Astrocyte (in vitro differentiated cells and primary cell): ENCODE measurements around the gene SLC25A21. TPM values are rescaled to one million over a fixed set of nuclear protein-coding genes. Genes with fewer than 3 reads are reported as not detected.

Experiments
- DNase-seq: peaks from one replicate; pipeline ENCODE4 v3.0.0-alpha.2; 2010; ENCODE audit warnings: low read depth
- FAIRE-seq: peaks from 2 replicates; lab custom pipeline; 2011; peaks lifted over from hg19 to GRCh38; lab: Jason Lieb, UNC
- H2AFZ ChIP-seq: 2 replicates; pipeline ENCODE4 v1.6.0; 2012; ENCODE audit warnings: low read depth, low read length, inconsistent platforms
- H3K27ac ChIP-seq: 2 replicates; pipeline ENCODE4 v1.5.1; 2011; ENCODE audit warnings: low read depth, low read length, inconsistent platforms
- H3K27me3 ChIP-seq: 2 replicates; pipeline ENCODE4 v1.6.0; 2011; ENCODE audit warnings: low read length, inconsistent platforms; ENCODE audit not compliant: insufficient read depth
- H3K36me3 ChIP-seq: 2 replicates; pipeline ENCODE4 v1.5.1; 2011; ENCODE audit warnings: low read length, inconsistent platforms; ENCODE audit not compliant: insufficient read depth
- H3K4me1 ChIP-seq: 2 replicates; pipeline ENCODE4 v1.5.1; 2011; ENCODE audit warnings: low read length, inconsistent platforms; ENCODE audit not compliant: insufficient read depth
- H3K4me2 ChIP-seq: 2 replicates; pipeline ENCODE4 v1.6.0; 2012; ENCODE audit warnings: low read length, inconsistent platforms
- H3K4me3 ChIP-seq: 2 replicates; pipeline ENCODE4 v1.5.1; 2011; ENCODE audit warnings: low read depth, mild to moderate bottlenecking, low read length, inconsistent platforms; ENCODE audit not compliant: insufficient read depth
- H3K79me2 ChIP-seq: 2 replicates; pipeline ENCODE4 v1.6.0; 2012; ENCODE audit warnings: mild to moderate bottlenecking, low read length, inconsistent platforms; ENCODE audit not compliant: insufficient read depth
- H3K9ac ChIP-seq: 2 replicates; pipeline ENCODE4 v1.6.0; 2012; ENCODE audit warnings: mild to moderate bottlenecking, low read length, inconsistent platforms
- H3K9me3 ChIP-seq: 2 replicates; pipeline ENCODE4 v1.5.1; 2012; ENCODE audit warnings: low read depth, mild to moderate bottlenecking, low read length, inconsistent platforms; ENCODE audit not compliant: insufficient read depth
- H4K20me1 ChIP-seq: 2 replicates; pipeline ENCODE4 v1.6.0; 2012; ENCODE audit warnings: low read length, inconsistent platforms; ENCODE audit not compliant: insufficient read depth
- H3K27ac Mint-ChIP-seq: one replicate; pipeline ENCODE4 v1.8.0; 2021; ENCODE audit warnings: mild to moderate bottlenecking, mixed read lengths; ENCODE audit not compliant: unreplicated experiment
- H3K27me3 Mint-ChIP-seq: one replicate; pipeline ENCODE4 v1.8.0; 2021; ENCODE audit warnings: low read depth, mixed read lengths; ENCODE audit not compliant: unreplicated experiment
- H3K36me3 Mint-ChIP-seq: one replicate; pipeline ENCODE4 v1.8.0; 2021; ENCODE audit warnings: low read depth, mixed read lengths; ENCODE audit not compliant: unreplicated experiment
- H3K4me1 Mint-ChIP-seq: one replicate; pipeline ENCODE4 v1.8.0; 2021; ENCODE audit warnings: low read depth, mixed read lengths; ENCODE audit not compliant: unreplicated experiment
- H3K4me3 Mint-ChIP-seq: one replicate; pipeline ENCODE4 v1.8.0; 2021; ENCODE audit warnings: mild to moderate bottlenecking, moderate library complexity, mixed read lengths; ENCODE audit not compliant: unreplicated experiment
- H3K9me3 Mint-ChIP-seq: one replicate; pipeline ENCODE4 v1.8.0; 2021; ENCODE audit warnings: mild to moderate bottlenecking, mixed read lengths; ENCODE audit not compliant: unreplicated experiment
- CTCF ChIP-seq: IDR thresholded peaks from 2 replicates; pipeline ENCODE4 v1.5.1; 2011; ENCODE audit warnings: low read depth, mild to moderate bottlenecking, inconsistent platforms, low read length, moderate library complexity; ENCODE audit not compliant: insufficient read depth
- EZH2 ChIP-seq: IDR thresholded peaks from 2 replicates; pipeline ENCODE4 v1.6.1; 2012; ENCODE audit warnings: mild to moderate bottlenecking, low read length, inconsistent platforms; ENCODE audit not compliant: insufficient read depth
- total RNA-seq: library from RNA; stranded (reverse); gene quantifications from 2 replicates; pipeline ENCODE4 v1.2.1, GENCODE V29; 2021

The SLC25A21 gene
- total RNA-seq, 1 donor from 2014 or later = 1.5 TPM

- no peaks in the 10 kb centered on the region for H3K27me3 ChIP-seq
- no peak for DNase-seq
Observed at GRCh38 chr14:36810209-36810608, 362.2 kb downstream of the SLC25A21 start.

GRCh38 chr14:36807727-36808126, 364.7 kb downstream of the SLC25A21 start:
- H3K9me3 Mint-ChIP-seq = no peaks in the 10 kb centered on the region

More at GRCh38 chr14:36810209-36810608, 362.2 kb downstream of the SLC25A21 start:
- Histone ChIP-seq H3K79me2 (no peaks in the 10 kb centered on the region), H3K36me3 (no peaks in the 10 kb centered on the region), H3K4me3 (no peak overlapping the region), H3K9me3 (no peaks in the 10 kb centered on the region), H2AFZ (no peak overlapping the region), H3K9ac (no peak overlapping the region), H3K4me1 (no peaks in the 10 kb centered on the region), H3K4me2 (no peak overlapping the region), H4K20me1 (no peaks in the 10 kb centered on the region), H3K27ac (no peak overlapping the region)
- H3K9me3 Mint-ChIP-seq = peaks cover 2% of the 10 kb centered on the region
- TF ChIP-seq EZH2 (no peak), CTCF (no peak)
- FAIRE-seq = no peak
- H3K4me3 Mint-ChIP-seq = no peak overlapping the region
- H3K27ac Mint-ChIP-seq = no peak overlapping the region
- H3K27me3 Mint-ChIP-seq = no peaks in the 10 kb centered on the region
- H3K36me3 Mint-ChIP-seq = no peaks in the 10 kb centered on the region
- H3K4me1 Mint-ChIP-seq = no peaks in the 10 kb centered on the region

More at GRCh38 chr14:36807727-36808126, 364.7 kb downstream of the SLC25A21 start:
- Histone ChIP-seq H3K36me3 (no peaks in the 10 kb centered on the region), H3K4me3 (no peak overlapping the region), H3K27me3 (no peaks in the 10 kb centered on the region), H2AFZ (no peak overlapping the region), H3K79me2 (no peaks in the 10 kb centered on the region), H4K20me1 (no peaks in the 10 kb centered on the region), H3K4me2 (no peak overlapping the region), H3K9me3 (no peaks in the 10 kb centered on the region), H3K27ac (no peak overlapping the region), H3K4me1 (no peaks in the 10 kb centered on the region), H3K9ac (no peak overlapping the region)
- no peaks in the 10 kb centered on the region for H3K36me3 Mint-ChIP-seq
- DNase-seq (no peak), FAIRE-seq (no peak)
- no peak overlapping the region for H3K27ac Mint-ChIP-seq
- H3K4me3 Mint-ChIP-seq = no peak overlapping the region
- no peaks in the 10 kb centered on the region for H3K4me1 Mint-ChIP-seq
- no peak for TF ChIP-seq EZH2
- no peak for TF ChIP-seq CTCF
- no peaks in the 10 kb centered on the region for H3K27me3 Mint-ChIP-seq
